ENCODE measurements around the gene HMGB3.

HMGB3 gene

GRCh38 chrX:150982788-150983520 is at the start of gene HMGB3:
HMGB3 (plus strand) TSS chrX:150983335; CDS start chrX:150985600, 2,265 bp downstream.
- TF ChIP-seq CTCF (IDR thresholded peaks at IDR 0.05; ENCODE audit: low read depth, low read length, missing control alignments): no peak
- peak within 1 kb of the TSS; percentile 47 for H3K4me3 ChIP-seq (replicated peaks; ENCODE audit: low read depth, low read length)
- DNase-seq (ENCODE audit: extremely low read depth, low read depth): peak; percentile 53

- TF ChIP-seq CTCF (IDR thresholded peaks at IDR 0.05; ENCODE audit: low read depth, low read length, missing control alignments): no peak
- H3K4me3 ChIP-seq (replicated peaks; ENCODE audit: low read depth, low read length): no peak overlapping the region
- no peak for DNase-seq (ENCODE audit: extremely low read depth, low read depth)
Observed at GRCh38 chrX:150933945-150934350, 49.2 kb upstream of the HMGB3 start.

- no peak for TF ChIP-seq CTCF (IDR thresholded peaks at IDR 0.05; ENCODE audit: low read depth, low read length, missing control alignments)
- no peak overlapping the region for H3K4me3 ChIP-seq (replicated peaks; ENCODE audit: low read depth, low read length)
- no peak for DNase-seq (ENCODE audit: extremely low read depth, low read depth)
Observed at GRCh38 chrX:150934453-150934852, 48.7 kb upstream of the HMGB3 start.

- no peak for TF ChIP-seq CTCF (IDR thresholded peaks at IDR 0.05; ENCODE audit: low read depth, low read length, missing control alignments)
- H3K4me3 ChIP-seq (replicated peaks; ENCODE audit: low read depth, low read length): no peak overlapping the region
- DNase-seq (ENCODE audit: extremely low read depth, low read depth): no peak
Observed at GRCh38 chrX:150935467-150935866, 47.7 kb upstream of the HMGB3 start.

GRCh38 chrX:150936556-150936955 is 46.6 kb upstream of the HMGB3 start:
- no peak for DNase-seq (ENCODE audit: extremely low read depth, low read depth)
- TF ChIP-seq CTCF (IDR thresholded peaks at IDR 0.05; ENCODE audit: low read depth, low read length, missing control alignments): no peak
- no peak overlapping the region for H3K4me3 ChIP-seq (replicated peaks; ENCODE audit: low read depth, low read length)

GRCh38 chrX:150940844-150941495 is 42.2 kb upstream of the HMGB3 start:
- H3K4me3 ChIP-seq (replicated peaks; ENCODE audit: low read depth, low read length): no peak overlapping the region
- no peak for DNase-seq (ENCODE audit: extremely low read depth, low read depth)
- no peak for TF ChIP-seq CTCF (IDR thresholded peaks at IDR 0.05; ENCODE audit: low read depth, low read length, missing control alignments)

Measured in HFF-Myc (cell line).